ENCODE data around the gene STXBP5L.

- TF ChIP-seq CTCF (IDR thresholded peaks at IDR 0.05) (no peak), EP300 (IDR thresholded peaks at IDR 0.05) (no peak), POLR2A (IDR thresholded peaks at IDR 0.05) (no peak)
Observed at GRCh38 chr3:120983321-120983665, 75.3 kb downstream of the STXBP5L start.
